ENCODE data around the gene ARHGEF25. TPM values are rescaled to one million over a fixed set of nuclear protein-coding genes. Genes with fewer than 3 reads are reported as not detected.

ARHGEF25 gene
- total RNA-seq, 1 experiment from 2014 or later = 12.9 TPM

DNA sequence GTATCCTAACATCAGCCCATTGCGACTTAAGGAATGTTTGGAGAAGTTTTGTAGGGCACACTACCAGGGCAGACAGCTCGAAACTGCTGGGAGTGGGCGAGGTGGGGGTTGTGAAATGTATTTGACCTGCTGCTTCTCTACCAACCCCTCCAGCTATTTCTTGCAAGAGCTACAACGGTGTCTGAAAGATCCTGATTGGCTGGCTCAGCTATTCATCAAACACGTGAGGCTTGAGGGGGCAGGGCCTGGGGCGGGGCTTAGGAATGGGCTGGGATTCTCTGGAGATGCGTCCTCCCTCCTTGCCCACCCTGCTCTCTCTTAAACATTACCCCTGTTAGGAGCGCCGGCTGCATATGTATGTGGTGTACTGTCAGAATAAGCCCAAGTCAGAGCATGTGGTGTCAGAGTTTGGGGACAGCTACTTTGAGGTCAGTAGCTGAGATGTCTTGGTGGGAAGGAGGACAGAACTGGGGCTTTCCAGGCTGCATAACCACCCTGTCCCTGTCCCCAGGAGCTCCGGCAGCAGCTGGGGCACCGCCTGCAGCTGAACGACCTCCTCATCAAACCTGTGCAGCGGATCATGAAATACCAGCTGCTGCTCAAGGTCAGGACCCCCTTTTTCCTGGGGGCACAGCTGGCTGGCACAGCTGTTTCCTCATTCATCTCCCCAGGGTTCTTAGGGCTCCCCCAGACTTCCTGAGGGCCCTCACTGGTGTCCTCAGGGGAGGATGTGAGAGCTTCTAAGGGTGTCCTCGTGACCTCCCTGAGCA lies 3.1 kb downstream of the ARHGEF25 start:
- BruUV-seq (replicated peaks) = no TSS peak
- Histone ChIP-seq H3K4me3 (no peak overlapping the region), H3F3A (ENCODE audit: insufficient read depth, low read depth) (no peaks in the 10 kb centered on the region), H3K79me2 (ENCODE audit: low read depth) (no peaks in the 10 kb centered on the region), H3K4me1 (replicated peaks; ENCODE audit: insufficient read depth) (no peaks in the 10 kb centered on the region), H3K27me3 (ENCODE audit: insufficient read depth, low read depth) (peaks cover 76% of the 10 kb centered on the region), H3K9me3 (ENCODE audit: insufficient read depth, low read depth) (no peaks in the 10 kb centered on the region), H3K36me3 (ENCODE audit: low read depth) (no peaks in the 10 kb centered on the region), H4K20me1 (ENCODE audit: insufficient read depth) (no peaks in the 10 kb centered on the region), H3K27ac (no peak overlapping the region), H3K4me2 (no peak overlapping the region), H3K9me2 (ENCODE audit: insufficient read depth) (no peaks in the 10 kb centered on the region), H2AFZ (no peak overlapping the region)
- intact Hi-C loops (cut with micrococcal nuclease; ENCODE audit: unreplicated experiment) = no loop called here
- POLR2A ChIA-PET (ENCODE audit: unreplicated experiment) = no interaction called here
- TF ChIP-seq, protein P1, sequence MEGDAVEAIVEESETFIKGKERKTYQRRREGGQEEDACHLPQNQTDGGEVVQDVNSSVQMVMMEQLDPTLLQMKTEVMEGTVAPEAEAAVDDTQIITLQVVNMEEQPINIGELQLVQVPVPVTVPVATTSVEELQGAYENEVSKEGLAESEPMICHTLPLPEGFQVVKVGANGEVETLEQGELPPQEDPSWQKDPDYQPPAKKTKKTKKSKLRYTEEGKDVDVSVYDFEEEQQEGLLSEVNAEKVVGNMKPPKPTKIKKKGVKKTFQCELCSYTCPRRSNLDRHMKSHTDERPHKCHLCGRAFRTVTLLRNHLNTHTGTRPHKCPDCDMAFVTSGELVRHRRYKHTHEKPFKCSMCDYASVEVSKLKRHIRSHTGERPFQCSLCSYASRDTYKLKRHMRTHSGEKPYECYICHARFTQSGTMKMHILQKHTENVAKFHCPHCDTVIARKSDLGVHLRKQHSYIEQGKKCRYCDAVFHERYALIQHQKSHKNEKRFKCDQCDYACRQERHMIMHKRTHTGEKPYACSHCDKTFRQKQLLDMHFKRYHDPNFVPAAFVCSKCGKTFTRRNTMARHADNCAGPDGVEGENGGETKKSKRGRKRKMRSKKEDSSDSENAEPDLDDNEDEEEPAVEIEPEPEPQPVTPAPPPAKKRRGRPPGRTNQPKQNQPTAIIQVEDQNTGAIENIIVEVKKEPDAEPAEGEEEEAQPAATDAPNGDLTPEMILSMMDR (conservative IDR thresholded peaks at IDR 0.05) = no peak
- TF ChIP-seq EZH2 (IDR thresholded peaks at IDR 0.05; ENCODE audit: low read depth) = no peak
- DNase-seq = no peak
- CTCF ChIA-PET = no interaction called here

- no peaks in the 10 kb centered on the region for H3K4me1 ChIP-seq (replicated peaks; ENCODE audit: insufficient read depth)
- H3K9me2 ChIP-seq (ENCODE audit: insufficient read depth) = no peaks in the 10 kb centered on the region
- ChIA-PET POLR2A (ENCODE audit: unreplicated experiment) (no interaction called here), CTCF (no interaction called here)
- H3K4me3 ChIP-seq = no peak overlapping the region
- H3K4me2 ChIP-seq = no peak overlapping the region
- peaks cover 82% of the 10 kb centered on the region for H3K27me3 ChIP-seq (ENCODE audit: insufficient read depth, low read depth)
- TF ChIP-seq, protein P1 (conservative IDR thresholded peaks at IDR 0.05) = no peak
- TF ChIP-seq EZH2 (IDR thresholded peaks at IDR 0.05; ENCODE audit: low read depth) = no peak
- no TSS peak for BruUV-seq (replicated peaks)
- H2AFZ ChIP-seq = no peak overlapping the region
- intact Hi-C loops (cut with micrococcal nuclease; ENCODE audit: unreplicated experiment) = no loop called here
- no peak overlapping the region for H3K27ac ChIP-seq
- H3K79me2 ChIP-seq (ENCODE audit: low read depth) = no peaks in the 10 kb centered on the region
- no peak for DNase-seq
- no peaks in the 10 kb centered on the region for H3F3A ChIP-seq (ENCODE audit: insufficient read depth, low read depth)
- no peaks in the 10 kb centered on the region for H3K9me3 ChIP-seq (ENCODE audit: insufficient read depth, low read depth)
- H3K36me3 ChIP-seq (ENCODE audit: low read depth) = no peaks in the 10 kb centered on the region
- H4K20me1 ChIP-seq (ENCODE audit: insufficient read depth) = no peaks in the 10 kb centered on the region
These were observed 3.8 kb downstream of the ARHGEF25 start for GRCh38 chr12:57614948-57615500.

GRCh38 chr12:57615637-57616036 lies 4.4 kb downstream of the ARHGEF25 start:
- H3F3A ChIP-seq (ENCODE audit: insufficient read depth, low read depth) = no peaks in the 10 kb centered on the region
- intact Hi-C loops (cut with micrococcal nuclease; ENCODE audit: unreplicated experiment) = no loop called here
- H3K4me3 ChIP-seq = no peak overlapping the region
- ChIA-PET CTCF (no interaction called here), POLR2A (ENCODE audit: unreplicated experiment) (interaction anchor here (0.6 kb wide), 1 partner anchor 86 kb away, joined by 5 read pairs; no protein-coding TSS in a partner anchor)
- TF ChIP-seq EZH2 (IDR thresholded peaks at IDR 0.05; ENCODE audit: low read depth) = no peak
- TF ChIP-seq, protein P1 (conservative IDR thresholded peaks at IDR 0.05) = no peak
- peaks cover 88% of the 10 kb centered on the region for H3K27me3 ChIP-seq (ENCODE audit: insufficient read depth, low read depth)
- H3K27ac ChIP-seq = no peak overlapping the region
- H2AFZ ChIP-seq = no peak overlapping the region
- no peaks in the 10 kb centered on the region for H3K9me3 ChIP-seq (ENCODE audit: insufficient read depth, low read depth)
- no peak overlapping the region for H3K4me2 ChIP-seq
- H4K20me1 ChIP-seq (ENCODE audit: insufficient read depth) = no peaks in the 10 kb centered on the region
- H3K9me2 ChIP-seq (ENCODE audit: insufficient read depth) = no peaks in the 10 kb centered on the region
- no peak for DNase-seq
- no peaks in the 10 kb centered on the region for H3K79me2 ChIP-seq (ENCODE audit: low read depth)
- no peaks in the 10 kb centered on the region for H3K36me3 ChIP-seq (ENCODE audit: low read depth)
- no peaks in the 10 kb centered on the region for H3K4me1 ChIP-seq (replicated peaks; ENCODE audit: insufficient read depth)
- no TSS peak for BruUV-seq (replicated peaks)

Data from PC-9 (cell line).